Kidney (tissue), 14 donors: ENCODE measurements around the gene GLIPR1L2. TPM values are rescaled to one million over a fixed set of nuclear protein-coding genes. Genes with fewer than 3 reads are reported as not detected.

Experiments used
- DNase-seq, 5 donors: peaks; one replicate each; pipeline ENCODE4 v3.0.0-alpha.2; 2013 to 2020
- FAIRE-seq: peaks from 2 replicates; lab custom pipeline; 2012; peaks lifted over from hg19 to GRCh38; lab: Jason Lieb, UNC
- H3K27ac ChIP-seq, 2 donors: one replicate each; pipeline ENCODE4 v1.7.0; 2013; ENCODE audit warnings: low read depth in 2 of 2, low read length in 2 of 2, inconsistent platforms in 1 of 2
- H3K27me3 ChIP-seq: one replicate; pipeline ENCODE4 v1.7.1; 2013; ENCODE audit warnings: low read length, inconsistent platforms; ENCODE audit not compliant: control insufficient read depth, insufficient read depth
- H3K36me3 ChIP-seq, 3 donors: one replicate each; pipeline versions ENCODE4 v1.7.0 to v1.7.1; 2013; ENCODE audit warnings: low read length in 3 of 3, control low read depth in 1 of 3, inconsistent platforms in 1 of 3; ENCODE audit not compliant: insufficient read depth in 3 of 3, control insufficient read depth in 2 of 3
- H3K4me1 ChIP-seq, 3 donors: one replicate each; pipeline versions ENCODE4 v1.7.0 to v1.7.1; 2013; ENCODE audit warnings: low read length in 3 of 3, inconsistent platforms in 1 of 3, low read depth in 1 of 3; ENCODE audit not compliant: control insufficient read depth in 2 of 3, insufficient read depth in 2 of 3
- H3K4me3 ChIP-seq, 3 donors: one replicate each; pipeline versions ENCODE4 v1.7.0 to v1.8.1; 2013; ENCODE audit warnings: low read length in 3 of 3, control low read depth in 1 of 3, inconsistent platforms in 1 of 3
- H3K9ac ChIP-seq, 3 donors: one replicate each; pipeline versions ENCODE4 v1.7.0 to v1.7.1; 2013; ENCODE audit warnings: low read length in 3 of 3, control low read depth in 1 of 3, inconsistent platforms in 1 of 3
- H3K9me3 ChIP-seq, 3 donors: one replicate each; pipeline versions ENCODE4 v1.7.0 to v1.7.1; 2013; ENCODE audit warnings: low read length in 3 of 3, control low read depth in 1 of 3, inconsistent platforms in 1 of 3; ENCODE audit not compliant: control insufficient read depth in 2 of 3, insufficient read depth in 1 of 3
- intact Hi-C: fragments of 100-400 bp; cut with DNase I; formaldehyde crosslinking; loops from one replicate; pipeline ENCODE4 v1.11.1; 2022
- polyA plus RNA-seq: library from polyadenylated mRNA; stranded (reverse); fragments of 350-450 nt; fragmentation: Illumina TruSeq; extraction: RNeasy Lipid Tissue Mini Kit (QIAGEN cat#74804); gene quantifications from one replicate; pipeline ENCODE4 v1.2.3, GENCODE V29; 2014; ENCODE audit warnings: low read depth, low replicate concordance; ENCODE audit not compliant: insufficient read depth
- total RNA-seq: library from RNA; stranded (reverse); fragmentation: NEBNext Ultra II Directional; extraction: Animal tissue kit (Norgen Biotek cat#: 25700); gene quantifications from one replicate; pipeline ENCODE4 v1.2.1, GENCODE V29; 2021
- TF ChIP-seq, protein P1 (sequence below): IDR thresholded peaks from 3 replicates; pipeline ENCODE4 v1.5.1; 2012; ENCODE audit warnings: mild to moderate bottlenecking, moderate library complexity, borderline replicate concordance; ENCODE audit not compliant: insufficient read depth; ENCODE audit errors: extremely low read depth
- donor health status: control.
- donor health status: control.
- donor health status: control.
- donor health status: control.
- donor health status: control.
- donor health status: DM: yes; HTN: yes; CAD: no.
- donor health status: Normal renal cell carcinoma (clear cell type).

The GLIPR1L2 gene
- total and polyA plus RNA-seq, 2 donors from 2014 or later = 0.65 to 1.1 TPM

DNA sequence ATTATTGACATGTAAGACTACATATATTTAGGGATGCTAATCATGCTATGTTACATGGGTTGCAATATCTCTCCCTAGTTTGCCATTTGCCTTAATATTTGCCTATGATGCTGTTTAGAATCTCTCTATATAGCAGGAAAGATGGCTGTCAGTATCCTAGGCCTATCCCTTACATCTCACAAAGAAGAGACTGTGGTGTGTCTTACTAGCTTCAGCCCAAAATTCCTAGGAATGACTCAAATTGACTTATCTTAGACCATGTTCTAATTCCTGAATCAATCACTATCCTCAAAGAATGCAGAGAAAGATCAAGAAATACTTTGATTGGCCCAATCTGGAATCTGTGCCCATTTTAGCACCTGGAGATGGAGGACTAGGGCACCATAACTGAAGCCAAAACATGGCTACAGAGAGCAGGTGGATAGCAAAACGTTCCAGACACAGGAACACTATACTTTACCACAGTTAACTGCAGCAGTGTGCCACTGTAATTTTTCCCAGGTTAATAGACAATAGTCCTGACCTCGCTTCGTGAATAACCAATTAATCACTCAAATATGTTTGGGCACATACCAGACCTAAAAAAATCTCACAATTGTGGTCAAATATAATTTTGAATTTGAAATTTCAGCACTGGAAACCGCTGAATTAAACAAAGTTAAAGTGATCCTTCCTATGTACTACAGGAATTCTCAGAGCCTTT lies 57.0 kb downstream of the GLIPR1L2 start:
- Histone ChIP-seq H3K27ac (no peak overlapping the region), H3K9me3 (no peaks in the 10 kb centered on the region), H3K9ac (no peak overlapping the region), H3K4me1 (peaks cover 0 to 4% (median 0%) of the 10 kb centered on the region in 3 donors), H3K27me3 (no peaks in the 10 kb centered on the region), H3K4me3 (no peak overlapping the region), H3K36me3 (no peaks in the 10 kb centered on the region)
- intact Hi-C loops = no loop called here
- DNase-seq = no peak
- TF ChIP-seq, protein P1, sequence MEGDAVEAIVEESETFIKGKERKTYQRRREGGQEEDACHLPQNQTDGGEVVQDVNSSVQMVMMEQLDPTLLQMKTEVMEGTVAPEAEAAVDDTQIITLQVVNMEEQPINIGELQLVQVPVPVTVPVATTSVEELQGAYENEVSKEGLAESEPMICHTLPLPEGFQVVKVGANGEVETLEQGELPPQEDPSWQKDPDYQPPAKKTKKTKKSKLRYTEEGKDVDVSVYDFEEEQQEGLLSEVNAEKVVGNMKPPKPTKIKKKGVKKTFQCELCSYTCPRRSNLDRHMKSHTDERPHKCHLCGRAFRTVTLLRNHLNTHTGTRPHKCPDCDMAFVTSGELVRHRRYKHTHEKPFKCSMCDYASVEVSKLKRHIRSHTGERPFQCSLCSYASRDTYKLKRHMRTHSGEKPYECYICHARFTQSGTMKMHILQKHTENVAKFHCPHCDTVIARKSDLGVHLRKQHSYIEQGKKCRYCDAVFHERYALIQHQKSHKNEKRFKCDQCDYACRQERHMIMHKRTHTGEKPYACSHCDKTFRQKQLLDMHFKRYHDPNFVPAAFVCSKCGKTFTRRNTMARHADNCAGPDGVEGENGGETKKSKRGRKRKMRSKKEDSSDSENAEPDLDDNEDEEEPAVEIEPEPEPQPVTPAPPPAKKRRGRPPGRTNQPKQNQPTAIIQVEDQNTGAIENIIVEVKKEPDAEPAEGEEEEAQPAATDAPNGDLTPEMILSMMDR = no peak
- FAIRE-seq = no peak

DNA sequence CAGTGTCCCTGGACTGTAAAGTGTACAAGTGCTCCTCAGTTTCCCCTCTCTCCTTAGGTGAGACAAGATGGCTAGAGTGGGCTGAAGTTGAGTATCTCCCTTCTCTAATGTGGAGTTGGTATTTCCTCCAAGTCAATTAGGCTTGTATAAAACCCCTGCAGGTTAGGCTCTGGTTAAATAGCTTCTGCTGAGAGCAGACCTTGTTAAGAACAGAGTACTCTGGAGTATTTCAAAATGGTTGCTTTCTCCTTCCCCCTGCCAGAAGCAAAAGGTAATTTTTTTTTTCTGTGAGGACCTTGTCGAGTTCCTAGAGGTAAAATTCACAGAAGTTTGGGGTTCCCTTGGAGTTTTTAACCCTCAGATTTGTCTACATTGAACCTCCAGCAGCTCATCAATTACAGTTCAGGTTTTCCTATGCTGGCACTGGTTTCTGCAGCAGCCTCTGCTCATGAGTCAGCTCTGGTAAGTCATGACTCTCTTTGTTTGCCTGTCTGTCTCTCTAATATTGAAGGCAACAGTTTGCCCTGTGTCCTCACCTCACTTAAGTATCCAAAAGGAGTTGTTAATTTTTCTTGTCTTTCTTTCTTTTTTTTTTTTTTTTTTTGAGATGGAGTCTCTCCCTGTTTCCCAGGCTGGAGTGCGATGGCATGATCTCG lies 61.9 kb downstream of the GLIPR1L2 start:
- Histone ChIP-seq H3K27me3 (no peaks in the 10 kb centered on the region), H3K9me3 (no peaks in the 10 kb centered on the region), H3K4me3 (no peak overlapping the region), H3K9ac (no peak overlapping the region), H3K36me3 (no peaks in the 10 kb centered on the region), H3K27ac (no peak overlapping the region), H3K4me1 (no peaks in the 10 kb centered on the region)
- TF ChIP-seq, protein P1 = no peak
- intact Hi-C loops = no loop called here
- no peak for DNase-seq
- FAIRE-seq = no peak

DNA sequence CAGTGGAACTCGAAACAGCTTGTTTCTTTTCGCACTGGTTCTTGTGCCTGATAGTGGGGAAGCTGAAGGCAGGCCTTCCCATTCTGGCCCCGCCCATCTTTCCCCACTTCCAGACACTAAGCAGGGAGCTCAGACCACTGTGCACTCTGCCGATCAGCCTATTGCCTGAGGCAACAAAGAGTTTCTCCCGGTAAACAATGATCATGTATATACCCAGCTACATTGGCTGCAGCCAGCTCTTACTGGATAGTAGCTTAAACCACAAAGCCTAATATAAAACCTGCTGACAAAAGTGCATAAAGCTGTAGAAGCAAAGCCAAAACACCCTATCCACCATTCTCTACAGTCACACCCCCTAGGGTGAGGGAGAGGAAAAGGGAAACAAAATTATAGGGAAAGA lies 65.0 kb downstream of the GLIPR1L2 start:
- Histone ChIP-seq H3K9ac (no peak overlapping the region), H3K4me1 (no peaks in the 10 kb centered on the region), H3K27me3 (no peaks in the 10 kb centered on the region), H3K4me3 (no peak overlapping the region), H3K9me3 (no peaks in the 10 kb centered on the region), H3K36me3 (no peaks in the 10 kb centered on the region), H3K27ac (no peak overlapping the region)
- DNase-seq (no peak), FAIRE-seq (no peak)
- TF ChIP-seq, protein P1 = no peak
- intact Hi-C loops = no loop called here
